MV-4-11 (cell line): ENCODE data around the gene SPECC1.
"Not testable (repeated sequence)": the region's sequence is repeated elsewhere in the genome, so short reads cannot be mapped to it uniquely, and the experiment has no call there.

ENCODE experiments used
- DNase-seq: peaks from one replicate; lab custom pipeline; 2025; lab: John Stamatoyannopoulos, UW

The SPECC1 gene

GRCh38 chr17:20313306-20313705, 304.1 kb downstream of the SPECC1 start:
- no peak for DNase-seq

- DNase-seq = no peak
These were observed 304.7 kb downstream of the SPECC1 start for GRCh38 chr17:20313891-20314290.

DNA sequence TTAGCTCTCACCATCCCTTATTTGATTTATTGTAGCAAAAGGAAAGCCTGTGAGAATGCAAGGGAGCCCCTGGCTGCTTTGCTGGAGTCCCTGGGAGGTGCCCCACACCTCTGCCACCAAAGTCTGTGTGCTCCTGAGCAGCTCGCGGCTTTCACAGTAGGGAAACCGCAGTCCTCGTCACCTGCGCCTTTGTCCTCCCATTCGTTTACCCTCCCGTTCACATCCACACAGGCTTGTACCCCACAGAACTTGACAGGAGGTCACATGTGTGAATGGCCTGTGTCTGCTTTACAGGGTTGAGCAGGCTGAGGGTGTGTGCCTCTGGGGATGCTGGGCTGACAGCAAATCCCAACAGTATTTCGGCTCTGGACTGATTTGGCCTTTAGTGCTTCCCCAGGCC, 305.7 kb downstream of the SPECC1 start:
- DNase-seq = no peak

- no peak for DNase-seq
These were observed 306.2 kb downstream of the SPECC1 start for GRCh38 chr17:20315311-20315710.

DNA sequence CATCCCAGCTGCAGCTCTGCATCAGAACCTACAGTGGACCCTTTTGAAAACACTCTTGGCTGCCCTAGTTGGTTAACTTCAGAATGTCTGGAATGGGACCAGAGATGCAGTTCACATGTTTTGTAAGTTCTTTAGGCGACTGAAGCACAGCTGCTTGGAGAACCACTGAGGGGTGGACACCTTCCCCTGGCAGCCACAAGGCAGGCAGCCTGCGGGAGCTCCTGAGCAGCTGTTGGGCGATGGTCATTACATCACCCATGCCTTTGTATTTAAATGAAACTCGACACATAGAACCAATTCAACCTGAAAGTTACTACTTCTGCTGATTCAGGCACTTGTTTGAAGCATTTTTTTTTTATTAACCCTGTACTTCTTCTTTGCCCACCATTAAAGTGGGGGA, 306.7 kb downstream of the SPECC1 start:
- no peak for DNase-seq

DNA sequence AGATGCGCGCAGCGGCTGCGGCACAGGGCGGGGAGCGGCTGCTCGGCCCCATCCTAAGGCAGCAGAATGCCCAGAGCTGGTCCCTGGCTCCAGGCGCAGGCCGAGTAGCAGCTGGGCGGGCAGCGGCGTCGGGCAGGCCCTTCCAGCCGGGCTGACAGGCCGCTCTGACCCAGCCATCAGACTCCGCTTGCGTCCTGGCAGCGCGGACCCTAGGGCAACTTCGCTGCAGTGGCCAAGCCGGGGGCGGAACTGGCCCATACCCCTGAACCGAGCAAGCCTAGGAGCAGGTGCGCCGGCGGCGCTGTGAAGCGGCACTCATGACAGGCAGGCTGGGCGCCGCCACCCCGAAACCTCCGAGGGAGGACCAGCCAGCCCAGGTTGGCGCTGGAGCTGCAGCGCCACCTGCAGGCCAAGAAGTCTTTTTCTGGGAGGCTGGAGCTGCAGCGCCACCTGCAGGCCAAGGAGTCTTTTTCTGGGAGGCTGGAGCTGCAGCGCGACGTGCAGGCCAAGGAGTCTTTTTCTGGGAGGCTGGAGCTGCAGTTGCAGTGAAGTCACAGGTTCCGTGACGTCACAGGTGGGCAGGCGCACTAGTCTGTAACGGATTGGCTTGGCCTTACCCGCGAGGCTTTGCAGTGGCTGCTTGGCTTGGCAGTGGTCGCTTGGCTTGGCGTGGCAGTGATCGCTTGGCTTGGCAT, 311.5 kb downstream of the SPECC1 start:
- DNase-seq = not testable (repeated sequence)

GRCh38 chr17:20321357-20321756, 312.2 kb downstream of the SPECC1 start:
- DNase-seq = not testable (repeated sequence)

DNA sequence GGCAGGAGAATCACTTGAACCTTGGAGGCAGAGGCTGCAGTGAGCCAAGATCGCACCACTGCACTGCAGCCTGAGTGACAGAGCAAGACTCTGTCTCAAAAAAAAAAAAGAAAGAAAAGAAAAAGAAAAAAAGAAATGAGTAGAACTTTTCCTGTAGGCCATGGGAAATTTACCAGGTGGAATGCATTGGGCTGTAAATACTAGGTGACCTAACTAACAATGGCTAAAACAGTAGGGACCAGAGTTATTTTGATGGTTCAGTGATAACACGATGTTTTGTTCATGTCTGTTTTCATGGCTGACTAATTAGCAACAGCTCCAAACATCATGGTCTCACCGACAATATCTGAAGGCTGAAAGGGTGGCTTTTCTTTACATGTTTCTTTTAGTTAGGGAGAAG, 318.6 kb downstream of the SPECC1 start:
- DNase-seq = not testable (repeated sequence)

- DNase-seq = not testable (repeated sequence)
These were observed 342.2 kb downstream of the SPECC1 start for GRCh38 chr17:20351405-20351804.

DNA sequence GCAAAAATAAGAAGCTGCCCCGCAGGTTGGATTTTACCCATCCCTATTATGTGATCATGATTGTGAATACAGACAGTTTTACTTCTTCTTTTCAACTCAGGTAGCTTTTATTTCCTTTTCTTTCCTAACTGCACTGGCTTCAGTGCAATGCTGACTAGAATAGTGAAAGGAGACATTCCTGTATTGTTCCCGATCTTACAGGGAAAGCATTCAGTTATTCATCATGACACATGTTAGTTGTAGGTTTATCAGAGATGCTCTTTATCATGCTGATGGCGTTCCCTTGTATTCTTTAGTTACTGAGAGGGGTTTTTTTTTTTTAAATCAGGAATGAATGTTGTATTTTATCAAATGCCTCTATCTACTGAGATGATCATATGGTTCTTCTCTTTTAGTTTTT, 343.4 kb downstream of the SPECC1 start:
- not testable (repeated sequence) for DNase-seq

GRCh38 chr17:20363846-20364245, 354.7 kb downstream of the SPECC1 start:
- peak; percentile 62 for DNase-seq
